Astrocyte (in vitro differentiated cells and primary cell): ENCODE data around the gene CDK9. TPM values are rescaled to one million over a fixed set of nuclear protein-coding genes. Genes with fewer than 3 reads are reported as not detected.

Experiments used
- DNase-seq: peaks from one replicate; pipeline ENCODE4 v3.0.0-alpha.2; 2010; ENCODE audit warnings: low read depth
- FAIRE-seq: peaks from 2 replicates; lab custom pipeline; 2011; peaks lifted over from hg19 to GRCh38; lab: Jason Lieb, UNC
- H2AFZ ChIP-seq: 2 replicates; pipeline ENCODE4 v1.6.0; 2012; ENCODE audit warnings: low read depth, low read length, inconsistent platforms
- H3K27ac ChIP-seq: 2 replicates; pipeline ENCODE4 v1.5.1; 2011; ENCODE audit warnings: low read depth, low read length, inconsistent platforms
- H3K27me3 ChIP-seq: 2 replicates; pipeline ENCODE4 v1.6.0; 2011; ENCODE audit warnings: low read length, inconsistent platforms; ENCODE audit not compliant: insufficient read depth
- H3K36me3 ChIP-seq: 2 replicates; pipeline ENCODE4 v1.5.1; 2011; ENCODE audit warnings: low read length, inconsistent platforms; ENCODE audit not compliant: insufficient read depth
- H3K4me1 ChIP-seq: 2 replicates; pipeline ENCODE4 v1.5.1; 2011; ENCODE audit warnings: low read length, inconsistent platforms; ENCODE audit not compliant: insufficient read depth
- H3K4me2 ChIP-seq: 2 replicates; pipeline ENCODE4 v1.6.0; 2012; ENCODE audit warnings: low read length, inconsistent platforms
- H3K4me3 ChIP-seq: 2 replicates; pipeline ENCODE4 v1.5.1; 2011; ENCODE audit warnings: low read depth, mild to moderate bottlenecking, low read length, inconsistent platforms; ENCODE audit not compliant: insufficient read depth
- H3K79me2 ChIP-seq: 2 replicates; pipeline ENCODE4 v1.6.0; 2012; ENCODE audit warnings: mild to moderate bottlenecking, low read length, inconsistent platforms; ENCODE audit not compliant: insufficient read depth
- H3K9ac ChIP-seq: 2 replicates; pipeline ENCODE4 v1.6.0; 2012; ENCODE audit warnings: mild to moderate bottlenecking, low read length, inconsistent platforms
- H3K9me3 ChIP-seq: 2 replicates; pipeline ENCODE4 v1.5.1; 2012; ENCODE audit warnings: low read depth, mild to moderate bottlenecking, low read length, inconsistent platforms; ENCODE audit not compliant: insufficient read depth
- H4K20me1 ChIP-seq: 2 replicates; pipeline ENCODE4 v1.6.0; 2012; ENCODE audit warnings: low read length, inconsistent platforms; ENCODE audit not compliant: insufficient read depth
- H3K27ac Mint-ChIP-seq: one replicate; pipeline ENCODE4 v1.8.0; 2021; ENCODE audit warnings: mild to moderate bottlenecking, mixed read lengths; ENCODE audit not compliant: unreplicated experiment
- H3K27me3 Mint-ChIP-seq: one replicate; pipeline ENCODE4 v1.8.0; 2021; ENCODE audit warnings: low read depth, mixed read lengths; ENCODE audit not compliant: unreplicated experiment
- H3K36me3 Mint-ChIP-seq: one replicate; pipeline ENCODE4 v1.8.0; 2021; ENCODE audit warnings: low read depth, mixed read lengths; ENCODE audit not compliant: unreplicated experiment
- H3K4me1 Mint-ChIP-seq: one replicate; pipeline ENCODE4 v1.8.0; 2021; ENCODE audit warnings: low read depth, mixed read lengths; ENCODE audit not compliant: unreplicated experiment
- H3K4me3 Mint-ChIP-seq: one replicate; pipeline ENCODE4 v1.8.0; 2021; ENCODE audit warnings: mild to moderate bottlenecking, moderate library complexity, mixed read lengths; ENCODE audit not compliant: unreplicated experiment
- H3K9me3 Mint-ChIP-seq: one replicate; pipeline ENCODE4 v1.8.0; 2021; ENCODE audit warnings: mild to moderate bottlenecking, mixed read lengths; ENCODE audit not compliant: unreplicated experiment
- CTCF ChIP-seq: IDR thresholded peaks from 2 replicates; pipeline ENCODE4 v1.5.1; 2011; ENCODE audit warnings: low read depth, mild to moderate bottlenecking, inconsistent platforms, low read length, moderate library complexity; ENCODE audit not compliant: insufficient read depth
- EZH2 ChIP-seq: IDR thresholded peaks from 2 replicates; pipeline ENCODE4 v1.6.1; 2012; ENCODE audit warnings: mild to moderate bottlenecking, low read length, inconsistent platforms; ENCODE audit not compliant: insufficient read depth
- total RNA-seq: library from RNA; stranded (reverse); gene quantifications from 2 replicates; pipeline ENCODE4 v1.2.1, GENCODE V29; 2021

CDK9 gene
- total RNA-seq, 1 donor from 2014 or later, result 71.7 TPM

DNA sequence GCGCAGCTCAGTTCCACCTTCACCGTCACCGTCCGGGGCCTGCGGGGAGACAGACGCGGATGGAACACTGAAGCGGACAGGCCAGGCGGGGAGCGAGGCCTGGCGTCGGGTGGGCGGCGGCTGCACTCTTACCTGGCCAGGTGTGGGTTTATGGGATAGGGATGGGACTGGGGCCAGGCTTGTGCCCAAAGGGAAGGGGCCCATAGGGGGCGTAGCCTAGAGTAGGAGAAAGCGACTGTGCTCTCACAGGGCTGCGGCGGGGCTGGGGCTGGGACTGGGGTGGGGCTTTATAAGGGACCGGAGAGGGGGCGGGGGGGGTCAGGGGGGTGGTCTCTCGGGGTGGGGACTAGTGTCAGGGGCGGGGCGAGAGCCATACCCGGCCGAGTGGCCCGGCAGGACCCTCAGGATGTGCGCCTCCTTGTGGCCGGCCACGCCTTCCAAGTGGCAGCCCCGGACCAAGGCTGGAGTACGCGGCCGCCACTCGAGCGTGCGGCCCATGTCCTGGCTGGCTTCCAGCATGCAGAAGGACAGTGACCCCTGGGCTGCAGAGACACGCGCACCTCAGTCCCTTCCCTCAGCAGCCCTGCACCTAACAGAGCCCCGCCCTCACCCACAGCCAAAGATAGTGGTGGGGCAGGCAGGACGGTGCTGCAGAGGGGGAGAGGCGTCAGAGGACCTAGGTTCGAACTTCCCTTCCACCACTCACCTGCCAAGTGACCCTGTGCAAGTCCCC is 39.7 kb downstream of the CDK9 start:
- H3K4me3 ChIP-seq, result no peak overlapping the region
- FAIRE-seq, result no peak
- Mint-ChIP-seq H3K36me3 (no peaks in the 10 kb centered on the region), H3K4me1 (peaks cover 8% of the 10 kb centered on the region), H3K27ac (no peak overlapping the region), H3K27me3 (peaks cover 24% of the 10 kb centered on the region), H3K4me3 (no peak overlapping the region), H3K9me3 (no peaks in the 10 kb centered on the region)
- TF ChIP-seq CTCF, result no peak
- TF ChIP-seq EZH2, result no peak
- no peak overlapping the region for H2AFZ ChIP-seq
- H3K27me3 ChIP-seq, result no peaks in the 10 kb centered on the region
- H3K27ac ChIP-seq, result no peak overlapping the region
- no peak overlapping the region for H3K4me2 ChIP-seq
- no peaks in the 10 kb centered on the region for H3K9me3 ChIP-seq
- H3K4me1 ChIP-seq, result peaks cover 7% of the 10 kb centered on the region
- no peaks in the 10 kb centered on the region for H3K79me2 ChIP-seq
- no peak overlapping the region for H3K9ac ChIP-seq
- H3K36me3 ChIP-seq, result peaks cover 3% of the 10 kb centered on the region
- peaks cover 4% of the 10 kb centered on the region for H4K20me1 ChIP-seq
- no peak for DNase-seq

DNA sequence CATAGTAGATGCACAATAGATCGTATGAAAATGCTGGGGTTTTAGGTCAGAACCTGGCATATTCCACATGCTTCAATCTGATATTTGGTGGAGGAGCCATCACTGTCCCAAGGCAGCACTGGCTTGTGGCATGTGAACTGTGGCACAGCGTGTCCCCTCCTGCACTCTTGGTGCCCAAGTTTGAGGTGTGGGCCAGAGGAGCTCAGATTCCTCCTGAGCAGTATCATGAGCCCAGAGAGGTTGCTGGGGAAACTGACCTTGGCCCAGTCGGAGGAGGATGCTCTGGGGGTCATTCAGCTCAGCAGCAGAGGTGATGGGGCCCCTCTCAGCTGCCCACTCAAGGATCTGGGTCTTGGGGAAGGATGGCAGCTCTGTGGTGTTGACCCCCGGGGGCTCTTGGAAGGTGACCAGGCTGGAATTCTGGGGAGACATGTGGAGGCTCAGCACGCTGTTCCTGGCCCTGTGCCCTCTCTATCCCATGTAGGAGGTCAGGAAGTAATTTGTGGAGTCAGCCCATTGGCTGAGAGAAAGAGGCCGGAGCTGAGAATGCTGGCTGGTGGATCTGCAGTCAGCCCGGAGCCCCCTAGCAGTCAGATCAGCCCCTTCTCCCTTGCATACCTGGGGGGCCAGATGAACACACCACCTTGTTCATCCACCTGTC is 40.5 kb downstream of the CDK9 start:
- no peak for TF ChIP-seq EZH2
- TF ChIP-seq CTCF, result no peak
- no peak for DNase-seq
- H3K27ac ChIP-seq, result no peak overlapping the region
- peaks cover 3% of the 10 kb centered on the region for H3K36me3 ChIP-seq
- Mint-ChIP-seq H3K9me3 (no peaks in the 10 kb centered on the region), H3K4me1 (peaks cover 8% of the 10 kb centered on the region), H3K27me3 (peaks cover 24% of the 10 kb centered on the region), H3K4me3 (no peak overlapping the region), H3K36me3 (no peaks in the 10 kb centered on the region), H3K27ac (no peak overlapping the region)
- H3K27me3 ChIP-seq, result no peaks in the 10 kb centered on the region
- no peak for FAIRE-seq
- no peak overlapping the region for H3K4me3 ChIP-seq
- H3K4me2 ChIP-seq, result no peak overlapping the region
- H3K9ac ChIP-seq, result no peak overlapping the region
- peaks cover 4% of the 10 kb centered on the region for H4K20me1 ChIP-seq
- no peak overlapping the region for H2AFZ ChIP-seq
- no peaks in the 10 kb centered on the region for H3K9me3 ChIP-seq
- H3K79me2 ChIP-seq, result no peaks in the 10 kb centered on the region
- H3K4me1 ChIP-seq, result peaks cover 7% of the 10 kb centered on the region
